Stomach (tissue), 4 donors: ENCODE results near the gene SMIM45.

Experiments used
- POLR2A ChIP-seq, 4 donors: fragments of 450-650 bp; IDR thresholded peaks; one replicate each; pipeline ENCODE4 v1.6.1; 2016; ENCODE audit warnings: antibody characterized with exemption in 4 of 4, control low read depth in 2 of 4, mild to moderate bottlenecking in 1 of 4, moderate library complexity in 1 of 4
- POLR2AphosphoS5 ChIP-seq, 3 donors: sonication (generic); formaldehyde crosslinking; IDR thresholded peaks; one replicate each; pipeline ENCODE4 v1.6.1; 2016; ENCODE audit warnings: antibody characterized with exemption in 3 of 3
- TF ChIP-seq, protein P1 (sequence below), 7 experiments: fragments of 450-650 bp in 4 of 7; fragments of 200-600 bp in 3 of 7; sonication (generic) in 3 of 7; IDR thresholded peaks; one replicate each; pipeline ENCODE4 v1.5.1; 2016 to 2019; ENCODE audit warnings: antibody characterized with exemption in 7 of 7, control low read depth in 2 of 7, mild to moderate bottlenecking in 1 of 7

DNA sequence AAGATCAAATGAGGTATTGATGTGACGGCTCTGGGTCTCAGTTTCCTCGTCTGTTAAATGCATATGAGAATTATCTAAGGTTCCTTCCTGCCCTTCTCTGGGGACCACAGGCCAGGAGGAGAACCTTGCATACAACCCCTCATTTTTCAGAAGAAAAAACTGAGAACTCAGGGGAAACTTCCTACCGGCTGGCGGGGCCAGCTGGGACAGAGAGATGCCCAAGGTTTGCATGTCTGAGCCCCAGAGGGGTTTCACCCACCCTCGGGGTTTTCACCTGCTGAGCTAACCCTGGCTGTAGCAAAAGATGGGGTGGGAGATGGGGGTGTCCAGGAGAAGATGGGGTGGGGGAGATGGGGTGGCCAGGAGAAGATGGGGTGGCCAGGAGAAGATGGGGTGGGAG, 29.6 kb upstream of the SMIM45 start:
- TF ChIP-seq POLR2AphosphoS5 (IDR thresholded peaks at IDR 0.05) (no peak), POLR2A (IDR thresholded peaks at IDR 0.05) (no peak)
- TF ChIP-seq, protein P1, sequence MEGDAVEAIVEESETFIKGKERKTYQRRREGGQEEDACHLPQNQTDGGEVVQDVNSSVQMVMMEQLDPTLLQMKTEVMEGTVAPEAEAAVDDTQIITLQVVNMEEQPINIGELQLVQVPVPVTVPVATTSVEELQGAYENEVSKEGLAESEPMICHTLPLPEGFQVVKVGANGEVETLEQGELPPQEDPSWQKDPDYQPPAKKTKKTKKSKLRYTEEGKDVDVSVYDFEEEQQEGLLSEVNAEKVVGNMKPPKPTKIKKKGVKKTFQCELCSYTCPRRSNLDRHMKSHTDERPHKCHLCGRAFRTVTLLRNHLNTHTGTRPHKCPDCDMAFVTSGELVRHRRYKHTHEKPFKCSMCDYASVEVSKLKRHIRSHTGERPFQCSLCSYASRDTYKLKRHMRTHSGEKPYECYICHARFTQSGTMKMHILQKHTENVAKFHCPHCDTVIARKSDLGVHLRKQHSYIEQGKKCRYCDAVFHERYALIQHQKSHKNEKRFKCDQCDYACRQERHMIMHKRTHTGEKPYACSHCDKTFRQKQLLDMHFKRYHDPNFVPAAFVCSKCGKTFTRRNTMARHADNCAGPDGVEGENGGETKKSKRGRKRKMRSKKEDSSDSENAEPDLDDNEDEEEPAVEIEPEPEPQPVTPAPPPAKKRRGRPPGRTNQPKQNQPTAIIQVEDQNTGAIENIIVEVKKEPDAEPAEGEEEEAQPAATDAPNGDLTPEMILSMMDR (IDR thresholded peaks at IDR 0.05), result no peak
